ENCODE measurements around the gene ASPHD1.

DNA sequence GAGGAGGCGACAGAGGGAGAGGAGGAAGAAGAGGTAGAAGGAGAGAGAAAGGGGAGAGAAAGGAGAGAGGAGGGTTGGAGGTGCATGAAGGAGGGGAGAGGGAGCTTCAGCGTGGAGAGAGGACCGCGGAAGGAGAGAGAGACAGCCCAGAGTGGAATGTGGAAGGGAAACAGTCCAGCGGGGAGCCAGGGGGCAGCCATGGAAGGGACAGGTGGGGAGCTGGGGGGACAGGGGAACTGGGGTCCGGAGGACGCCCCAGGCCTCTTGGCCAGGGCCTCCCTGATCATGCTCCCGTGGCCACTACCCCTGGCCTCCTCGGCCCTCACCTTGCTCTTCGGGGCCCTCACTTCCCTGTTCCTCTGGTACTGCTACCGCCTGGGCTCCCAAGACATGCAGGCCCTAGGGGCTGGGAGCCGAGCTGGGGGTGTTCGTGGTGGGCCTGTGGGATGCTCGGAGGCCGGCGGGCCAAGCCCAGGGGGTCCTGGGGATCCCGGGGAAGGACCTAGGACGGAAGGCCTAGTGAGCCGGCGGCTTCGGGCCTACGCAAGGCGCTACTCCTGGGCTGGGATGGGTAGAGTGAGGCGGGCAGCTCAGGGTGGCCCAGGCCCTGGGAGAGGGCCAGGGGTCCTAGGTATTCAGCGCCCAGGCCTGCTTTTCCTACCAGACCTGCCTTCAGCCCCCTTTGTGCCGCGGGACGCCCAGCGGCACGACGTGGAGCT lies 759 bp downstream of the ASPHD1 start:
- TF ChIP-seq POLR2AphosphoS5 (IDR thresholded peaks at IDR 0.05; ENCODE audit: low read depth, low read length) (no peak), CEBPB (IDR thresholded peaks at IDR 0.05; ENCODE audit: low read depth, low read length) (no peak), MAFK (IDR thresholded peaks at IDR 0.05; ENCODE audit: low read depth, low read length) (no peak), TCF12 (IDR thresholded peaks at IDR 0.05; ENCODE audit: low read depth, low read length) (no peak), SP4 (IDR thresholded peaks at IDR 0.05; ENCODE audit: low read length) (no peak), SIN3A (conservative IDR thresholded peaks at IDR 0.05 in 1 of 2, IDR thresholded peaks at IDR 0.05 in 1 of 2; ENCODE audit: low read depth in 1 of 2, low read length in 2 of 2) (no peak), POLR2A (IDR thresholded peaks at IDR 0.05; ENCODE audit: control extremely low read depth in 1 of 2, low read depth in 2 of 2, low read length in 2 of 2) (no peak), SP1 (IDR thresholded peaks at IDR 0.05; ENCODE audit: low read depth, low read length) (no peak)
- TF ChIP-seq, protein P1, sequence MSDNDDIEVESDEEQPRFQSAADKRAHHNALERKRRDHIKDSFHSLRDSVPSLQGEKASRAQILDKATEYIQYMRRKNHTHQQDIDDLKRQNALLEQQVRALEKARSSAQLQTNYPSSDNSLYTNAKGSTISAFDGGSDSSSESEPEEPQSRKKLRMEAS (IDR thresholded peaks at IDR 0.05): no peak
- TF ChIP-seq, protein P2, sequence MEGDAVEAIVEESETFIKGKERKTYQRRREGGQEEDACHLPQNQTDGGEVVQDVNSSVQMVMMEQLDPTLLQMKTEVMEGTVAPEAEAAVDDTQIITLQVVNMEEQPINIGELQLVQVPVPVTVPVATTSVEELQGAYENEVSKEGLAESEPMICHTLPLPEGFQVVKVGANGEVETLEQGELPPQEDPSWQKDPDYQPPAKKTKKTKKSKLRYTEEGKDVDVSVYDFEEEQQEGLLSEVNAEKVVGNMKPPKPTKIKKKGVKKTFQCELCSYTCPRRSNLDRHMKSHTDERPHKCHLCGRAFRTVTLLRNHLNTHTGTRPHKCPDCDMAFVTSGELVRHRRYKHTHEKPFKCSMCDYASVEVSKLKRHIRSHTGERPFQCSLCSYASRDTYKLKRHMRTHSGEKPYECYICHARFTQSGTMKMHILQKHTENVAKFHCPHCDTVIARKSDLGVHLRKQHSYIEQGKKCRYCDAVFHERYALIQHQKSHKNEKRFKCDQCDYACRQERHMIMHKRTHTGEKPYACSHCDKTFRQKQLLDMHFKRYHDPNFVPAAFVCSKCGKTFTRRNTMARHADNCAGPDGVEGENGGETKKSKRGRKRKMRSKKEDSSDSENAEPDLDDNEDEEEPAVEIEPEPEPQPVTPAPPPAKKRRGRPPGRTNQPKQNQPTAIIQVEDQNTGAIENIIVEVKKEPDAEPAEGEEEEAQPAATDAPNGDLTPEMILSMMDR (IDR thresholded peaks at IDR 0.05; ENCODE audit: control extremely low read depth in 1 of 3, insufficient read depth in 1 of 3, low read depth in 1 of 3, low read length in 3 of 3): no peak

Measured in H1 (cell line).